Astrocyte of the cerebellum (primary cell): Measurements from ENCODE around the gene GAS7.

ENCODE experiments used
- DNase-seq: peaks from one replicate; pipeline ENCODE4 v3.0.0-alpha.2; 2011; ENCODE audit warnings: low read depth
- H3K4me3 ChIP-seq: 2 replicates; pipeline ENCODE4 v1.5.1; 2011; ENCODE audit warnings: mild to moderate bottlenecking, low read depth, low read length, moderate library complexity
- in situ Hi-C: cut with HindIII; loops from 2 replicates; pipeline ENCODE4 v1.10.0; 2017; ENCODE audit warnings: low sequenced_read_pairs
- TF ChIP-seq, protein P1 (sequence below): IDR thresholded peaks from 2 replicates; pipeline ENCODE4 v1.5.1; 2012; ENCODE audit warnings: low read length, low read depth, moderate library complexity, mild to moderate bottlenecking; ENCODE audit errors: missing control alignments

GAS7 gene

DNA sequence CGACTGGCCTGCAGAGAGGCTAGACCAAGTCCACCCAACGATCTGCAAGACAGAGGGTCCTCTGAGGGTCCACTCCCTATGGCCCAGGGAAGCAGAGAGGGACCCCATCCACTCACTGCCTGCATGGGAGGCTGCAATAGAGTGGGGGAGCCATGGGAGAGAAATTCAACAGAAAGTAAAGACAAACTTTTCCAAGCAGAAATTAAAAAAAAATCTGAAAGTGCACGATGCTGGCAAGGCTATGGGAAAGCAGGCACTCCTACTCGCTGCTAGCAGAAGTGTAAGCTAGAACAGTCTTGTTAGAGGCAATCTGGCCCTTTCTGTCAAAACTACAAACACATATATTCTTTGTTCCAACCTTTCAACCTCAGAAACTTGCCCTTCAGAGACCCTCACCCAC lies 85.4 kb downstream of the GAS7 start:
- TF ChIP-seq, protein P1, sequence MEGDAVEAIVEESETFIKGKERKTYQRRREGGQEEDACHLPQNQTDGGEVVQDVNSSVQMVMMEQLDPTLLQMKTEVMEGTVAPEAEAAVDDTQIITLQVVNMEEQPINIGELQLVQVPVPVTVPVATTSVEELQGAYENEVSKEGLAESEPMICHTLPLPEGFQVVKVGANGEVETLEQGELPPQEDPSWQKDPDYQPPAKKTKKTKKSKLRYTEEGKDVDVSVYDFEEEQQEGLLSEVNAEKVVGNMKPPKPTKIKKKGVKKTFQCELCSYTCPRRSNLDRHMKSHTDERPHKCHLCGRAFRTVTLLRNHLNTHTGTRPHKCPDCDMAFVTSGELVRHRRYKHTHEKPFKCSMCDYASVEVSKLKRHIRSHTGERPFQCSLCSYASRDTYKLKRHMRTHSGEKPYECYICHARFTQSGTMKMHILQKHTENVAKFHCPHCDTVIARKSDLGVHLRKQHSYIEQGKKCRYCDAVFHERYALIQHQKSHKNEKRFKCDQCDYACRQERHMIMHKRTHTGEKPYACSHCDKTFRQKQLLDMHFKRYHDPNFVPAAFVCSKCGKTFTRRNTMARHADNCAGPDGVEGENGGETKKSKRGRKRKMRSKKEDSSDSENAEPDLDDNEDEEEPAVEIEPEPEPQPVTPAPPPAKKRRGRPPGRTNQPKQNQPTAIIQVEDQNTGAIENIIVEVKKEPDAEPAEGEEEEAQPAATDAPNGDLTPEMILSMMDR, result no peak
- in situ Hi-C loops, result no loop called here
- DNase-seq, result no peak
- H3K4me3 ChIP-seq, result no peak overlapping the region

- in situ Hi-C loops, result no loop called here
Observed at GRCh38 chr17:10111907-10112452, 86.4 kb downstream of the GAS7 start.

DNA sequence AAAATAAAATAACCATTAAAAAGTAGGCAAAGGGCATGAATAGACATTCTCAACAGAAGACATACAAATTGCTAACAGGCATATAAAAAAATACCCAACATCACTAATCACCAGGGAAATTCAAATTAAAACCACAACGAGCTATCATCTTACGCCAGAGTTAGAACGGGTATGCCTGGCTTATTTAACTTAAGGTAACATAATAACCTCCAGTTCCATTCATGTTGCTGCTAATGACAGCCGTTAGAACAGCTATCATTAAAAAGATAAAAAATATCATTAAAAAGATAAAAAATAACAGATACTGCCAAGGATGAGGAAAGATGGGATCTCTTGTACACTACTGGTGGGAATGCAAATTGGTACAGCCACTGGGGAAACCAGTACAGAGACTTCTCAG lies 89.3 kb downstream of the GAS7 start:
- in situ Hi-C loops, result no loop called here
- no peak overlapping the region for H3K4me3 ChIP-seq
- TF ChIP-seq, protein P1, result no peak
- DNase-seq, result no peak

More at GRCh38 chr17:10111907-10112452, 86.4 kb downstream of the GAS7 start:
- TF ChIP-seq, protein P1, result no peak
- H3K4me3 ChIP-seq, result no peak overlapping the region
- no peak for DNase-seq

DNA sequence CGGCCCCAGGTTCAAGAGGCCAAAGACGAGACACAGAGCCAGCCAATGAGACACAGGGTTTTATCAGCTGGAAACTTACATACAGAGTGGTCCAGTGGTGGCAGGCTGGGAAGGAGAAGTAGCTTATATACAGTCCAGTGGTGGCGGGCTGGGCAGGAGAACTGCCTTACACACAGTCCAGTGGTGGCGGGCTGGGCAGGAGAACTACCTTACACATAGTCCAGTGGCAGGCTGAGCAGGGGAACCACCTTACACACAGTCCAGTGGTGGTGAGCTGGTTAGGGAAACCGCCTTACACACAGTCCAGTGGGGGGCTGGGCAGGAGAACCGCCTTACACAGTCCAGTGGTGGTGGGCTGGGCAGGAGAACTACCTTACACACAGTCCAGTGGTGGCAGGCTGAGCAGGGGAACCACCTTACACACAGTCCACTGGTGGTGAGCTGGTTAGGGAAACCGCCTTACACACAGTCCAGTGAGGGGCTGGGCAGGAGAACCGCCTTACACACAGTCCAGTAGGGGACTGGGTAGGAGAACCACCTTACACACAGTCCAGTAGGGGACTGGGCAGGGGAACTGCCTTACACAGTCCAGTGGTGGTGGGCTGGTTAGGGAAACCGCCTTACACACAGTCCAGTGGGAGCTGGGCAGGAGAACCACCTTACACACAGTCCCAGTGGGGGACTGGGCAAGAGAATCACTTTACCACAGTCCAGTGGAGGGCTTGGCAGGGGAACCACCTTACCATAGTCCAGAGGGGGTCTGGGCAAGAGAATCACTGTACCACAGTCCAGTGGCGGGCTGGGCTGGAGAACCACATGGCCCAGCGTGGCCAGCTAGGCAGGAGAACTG lies 90.9 kb downstream of the GAS7 start:
- TF ChIP-seq, protein P1, result no peak
- in situ Hi-C loops, result no loop called here

GRCh38 chr17:10106067-10106466 lies 92.3 kb downstream of the GAS7 start:
- H3K4me3 ChIP-seq, result no peak overlapping the region
- TF ChIP-seq, protein P1, result no peak
- no peak for DNase-seq
- in situ Hi-C loops, result no loop called here

More for the DNA sequence above, 90.9 kb downstream of the GAS7 start:
- DNase-seq, result no peak
- no peak overlapping the region for H3K4me3 ChIP-seq

DNA sequence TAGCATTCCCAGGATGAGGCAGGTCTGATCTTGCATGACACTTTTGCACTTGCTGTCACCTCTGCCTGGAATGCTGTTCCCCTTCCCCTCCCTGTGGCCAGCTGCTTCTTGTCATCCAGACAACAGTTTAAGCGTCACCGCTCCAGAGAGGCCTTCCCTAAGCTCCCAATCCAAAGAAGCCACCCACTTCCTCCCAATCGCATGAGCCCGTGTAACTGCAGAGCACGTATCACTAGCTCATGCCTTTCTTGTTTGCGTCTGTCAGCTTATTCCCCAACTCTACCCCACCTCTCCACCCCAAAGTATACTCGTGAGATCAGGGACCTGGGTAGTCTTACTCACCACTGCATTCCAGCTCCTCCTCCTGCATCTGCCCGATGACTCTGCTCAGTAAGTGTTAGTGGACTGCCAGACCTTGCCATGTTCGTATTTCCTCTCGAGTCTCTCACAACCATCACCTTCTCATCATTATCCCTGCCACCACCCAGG lies 92.8 kb downstream of the GAS7 start:
- TF ChIP-seq, protein P1, result no peak
- in situ Hi-C loops, result no loop called here
- DNase-seq, result no peak
- H3K4me3 ChIP-seq, result no peak overlapping the region
